ENCODE measurements around the gene ARL17A.
"Not testable (repeated sequence)": the region's sequence is repeated elsewhere in the genome, so short reads cannot be mapped to it uniquely, and the experiment has no call there.

Gene ARL17A

GRCh38 chr17:46579083-46580075, at the start of gene ARL17A:
TSS of gene ARL17A (minus strand) at chr17:46579691. CDS start at chr17:46576322, 3,369 bp downstream.
- DNase-seq: peak; percentile 60

DNA sequence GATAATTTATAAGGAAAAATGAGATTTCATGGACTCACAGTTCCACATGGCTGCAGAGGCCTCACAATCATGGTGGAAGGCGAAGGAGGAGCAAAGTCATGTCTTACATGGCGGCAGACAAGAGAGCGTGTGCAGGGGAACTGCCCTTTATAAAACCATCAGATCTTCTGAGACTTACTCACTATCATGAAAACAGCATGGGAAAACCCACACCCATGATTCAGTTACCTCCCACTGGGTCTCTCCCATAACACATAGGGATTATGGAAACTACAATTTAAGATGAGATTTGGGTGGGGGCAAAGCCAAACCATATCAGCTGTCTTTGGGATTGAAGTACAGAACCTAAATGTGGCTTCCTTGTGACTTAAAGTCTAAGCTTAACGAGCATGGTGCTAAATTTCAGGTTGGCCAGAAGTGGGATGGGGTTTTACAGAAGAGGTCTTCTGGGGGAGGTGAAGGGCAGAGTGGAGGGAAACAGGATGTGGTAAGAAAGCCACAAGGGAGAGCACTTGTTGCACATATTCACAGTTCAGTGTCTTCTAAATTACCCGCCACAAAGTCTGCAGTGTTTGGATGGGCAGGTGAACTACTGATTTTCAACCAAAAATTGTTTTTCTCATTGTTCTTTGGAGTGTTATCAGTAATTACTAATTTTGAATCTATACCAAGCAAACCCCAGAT, 49.4 kb upstream of the ARL17A start:
- not testable (repeated sequence) for DNase-seq

- not testable (repeated sequence) for DNase-seq
Measured at GRCh38 chr17:46627452-46627851, 48.0 kb upstream of the ARL17A start.

GRCh38 chr17:46624726-46625125, 45.2 kb upstream of the ARL17A start:
- DNase-seq: not testable (repeated sequence)

DNA sequence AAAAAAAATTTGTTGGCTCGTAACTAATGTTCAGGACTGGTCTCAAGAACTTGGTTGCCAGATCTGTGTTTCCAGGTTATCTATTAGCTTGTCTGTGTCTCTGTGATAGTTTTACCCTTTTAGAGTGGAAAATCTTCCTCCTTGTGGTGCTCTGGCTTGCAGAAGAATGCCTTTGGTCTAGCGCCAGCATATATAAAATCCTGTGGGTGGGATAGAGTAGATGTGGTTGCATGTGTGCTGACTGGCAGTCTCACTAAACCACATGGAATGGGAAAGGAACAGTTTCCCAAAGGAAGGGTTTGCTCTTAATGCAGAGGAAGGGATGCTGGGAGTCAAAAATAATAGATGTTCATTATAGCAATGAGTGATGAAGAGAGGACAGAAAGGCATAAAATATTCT, 44.3 kb upstream of the ARL17A start:
- DNase-seq: not testable (repeated sequence)

GRCh38 chr17:46618975-46619374, 39.5 kb upstream of the ARL17A start:
- DNase-seq: not testable (repeated sequence)

GRCh38 chr17:46617121-46617520, 37.6 kb upstream of the ARL17A start:
- not testable (repeated sequence) for DNase-seq

DNA sequence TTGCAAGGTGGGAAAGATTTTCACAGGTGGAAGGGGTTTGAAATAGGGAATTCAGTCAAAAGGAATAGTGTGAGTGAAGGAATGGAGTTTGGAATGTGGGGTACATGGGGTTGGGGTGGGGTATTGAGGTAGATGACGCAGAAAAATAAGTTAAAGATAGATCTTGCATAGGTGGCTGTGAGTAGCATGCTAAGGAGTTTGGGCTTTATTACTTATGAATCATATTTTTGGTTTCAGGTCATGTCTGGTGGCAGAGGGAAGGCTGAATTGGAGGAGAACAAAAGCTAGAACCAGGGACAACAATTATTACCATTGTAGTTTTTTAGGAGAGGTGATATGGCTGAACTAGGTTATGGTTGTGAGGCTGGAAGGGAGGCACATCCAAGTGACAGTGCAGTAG, 34.4 kb upstream of the ARL17A start:
- not testable (repeated sequence) for DNase-seq

DNA sequence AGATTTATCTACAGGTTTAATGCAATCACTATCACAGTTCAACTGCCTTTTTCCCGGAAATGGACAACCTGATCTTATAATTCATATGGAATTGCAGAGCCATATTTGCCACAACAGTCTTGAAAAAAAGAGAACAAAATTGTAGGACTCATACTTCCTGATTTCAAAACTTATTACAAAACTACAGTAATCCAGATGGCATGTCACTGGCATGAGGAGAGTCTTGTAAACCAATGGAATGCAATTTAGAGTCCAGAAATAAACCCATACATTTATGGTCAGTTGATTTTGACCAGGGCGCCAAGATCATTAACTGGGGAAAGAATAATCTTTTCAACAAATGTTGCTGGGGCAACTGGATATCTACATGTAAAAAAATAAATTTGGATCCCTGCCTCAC, 31.8 kb upstream of the ARL17A start:
- DNase-seq: not testable (repeated sequence)

DNA sequence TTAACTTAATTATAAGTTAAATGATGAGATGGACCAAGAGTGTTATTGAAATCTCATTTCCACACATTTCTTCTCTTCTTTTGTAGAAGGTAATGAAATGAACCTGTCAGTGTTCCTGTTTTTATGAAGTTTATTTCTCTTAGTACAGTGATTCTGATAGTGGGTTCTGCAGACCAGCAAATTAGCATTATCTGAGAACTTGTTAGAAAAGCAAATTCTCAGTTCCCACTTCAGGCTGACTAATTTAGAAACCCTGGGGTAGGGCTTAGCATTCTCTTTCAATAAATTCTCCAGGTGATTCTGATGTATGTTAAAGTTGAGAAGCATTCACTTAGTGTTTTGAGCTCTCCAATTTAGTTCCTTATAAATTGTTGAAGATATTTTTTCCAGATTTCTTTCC, 23.6 kb upstream of the ARL17A start:
- not testable (repeated sequence) for DNase-seq

GRCh38 chr17:46600767-46601166, 21.3 kb upstream of the ARL17A start:
- DNase-seq: not testable (repeated sequence)

DNA sequence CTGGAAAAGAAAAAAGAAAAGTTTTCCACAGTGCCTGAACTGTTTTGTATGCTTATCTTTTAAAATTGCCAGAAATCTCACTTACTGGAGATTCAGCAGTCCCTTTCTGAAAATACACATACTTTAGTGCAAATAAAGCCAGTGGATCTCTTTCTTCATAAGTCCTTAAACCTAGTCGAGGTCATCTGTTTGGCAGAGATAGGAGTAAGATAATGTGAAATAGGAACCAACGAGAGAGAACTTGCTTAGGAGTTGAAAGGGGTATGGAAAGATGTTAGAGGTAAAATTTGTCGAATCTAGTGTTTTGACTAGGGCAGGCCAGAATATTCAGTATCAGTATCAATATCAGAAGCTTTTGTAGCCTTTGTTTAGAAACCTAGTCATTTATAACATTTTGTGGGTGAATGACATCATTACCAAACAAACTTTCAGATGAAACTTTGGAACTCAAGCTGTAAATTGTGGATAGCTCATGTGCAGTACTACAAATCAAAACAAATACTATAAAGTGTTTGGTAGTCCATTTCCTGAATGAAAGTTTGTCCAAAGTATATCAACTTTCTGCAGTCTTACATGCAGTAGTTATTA, 18.9 kb upstream of the ARL17A start:
- DNase-seq: not testable (repeated sequence)

DNA sequence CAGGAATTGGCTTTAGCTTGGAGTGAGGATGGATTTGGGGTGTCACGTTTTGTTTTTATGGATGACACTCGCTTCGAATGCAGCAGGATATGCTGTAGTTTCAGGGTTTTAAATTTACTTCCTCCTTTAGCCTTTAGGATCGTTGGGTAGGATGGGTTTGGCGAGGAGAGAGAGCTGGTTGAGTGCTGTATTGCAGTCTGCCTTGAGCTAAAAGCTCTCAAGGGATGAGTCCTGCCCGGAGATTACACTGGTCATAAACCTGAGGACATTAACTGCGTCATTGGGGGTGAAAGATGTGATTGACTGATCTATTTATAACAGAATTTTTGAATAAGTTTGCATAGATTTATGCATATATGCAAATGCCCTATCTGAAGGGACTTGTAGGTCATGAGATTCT, 11.8 kb upstream of the ARL17A start:
- DNase-seq: not testable (repeated sequence)

- not testable (repeated sequence) for DNase-seq
Measured at GRCh38 chr17:46590157-46591146, 11.0 kb upstream of the ARL17A start, which contains the start of gene NSF. TSS of gene NSF (plus strand) at chr17:46590669. CDS start at chr17:46590776, 107 bp downstream.

DNA sequence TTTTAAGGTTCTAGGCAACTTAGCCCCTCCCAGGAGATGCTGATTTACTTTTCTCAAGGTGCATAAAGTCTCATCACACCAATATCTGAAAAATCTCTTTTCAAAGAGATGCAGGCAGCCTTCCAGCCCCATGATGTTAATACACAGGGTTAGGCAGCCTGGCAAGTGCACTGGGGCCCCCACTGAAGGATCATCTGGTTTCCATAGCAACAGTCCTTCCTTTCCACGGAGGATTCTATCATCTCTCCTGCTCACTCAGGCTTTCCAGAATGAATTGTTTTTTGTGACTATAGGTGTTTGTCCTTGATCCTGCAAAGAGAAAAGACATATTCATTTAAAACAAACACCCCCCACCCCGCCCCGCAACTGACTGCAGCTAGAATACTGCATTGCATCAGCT, 6.0 kb upstream of the ARL17A start:
- DNase-seq: not testable (repeated sequence)

DNA sequence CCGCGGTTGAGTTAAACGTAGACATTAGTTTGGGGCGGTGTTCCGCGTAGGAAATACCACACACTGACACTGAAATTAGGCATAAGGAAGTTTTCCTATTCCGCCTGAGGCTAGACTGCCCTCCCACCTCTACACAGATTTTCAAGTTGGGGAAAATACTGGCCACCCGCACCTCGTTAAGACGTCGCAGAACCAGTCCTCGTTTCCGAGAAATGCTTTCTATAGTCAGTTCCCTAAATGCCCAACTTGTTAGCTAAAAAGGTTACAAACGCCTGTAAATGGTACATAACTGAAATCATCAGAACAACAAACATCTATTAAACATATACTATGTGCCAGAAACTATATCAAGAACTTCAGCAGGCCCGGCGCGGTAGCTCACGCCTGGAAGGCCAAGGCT, 591 bp upstream of the ARL17A start:
- DNase-seq: not testable (repeated sequence)

DNA sequence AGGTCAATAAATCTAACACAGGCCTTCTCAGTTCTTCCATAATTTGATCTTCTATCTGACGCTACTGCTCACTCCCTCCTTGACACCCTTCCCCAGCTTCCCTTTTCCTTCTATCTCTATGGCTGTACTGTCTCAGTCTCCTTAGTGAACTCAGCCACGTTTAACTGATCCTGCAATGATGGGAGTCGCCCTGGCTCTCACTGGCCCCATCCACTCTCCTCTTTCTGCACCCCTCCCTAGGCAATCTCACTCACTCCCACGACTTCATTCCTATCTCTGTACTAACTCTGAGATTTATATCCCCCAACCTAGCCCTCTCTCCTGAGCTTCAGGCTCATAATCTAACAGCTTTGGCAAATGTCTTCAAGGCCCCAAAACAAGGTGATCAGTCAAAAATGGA, 7.7 kb downstream of the ARL17A start:
- DNase-seq: not testable (repeated sequence)

- DNase-seq: not testable (repeated sequence)
Measured at GRCh38 chr17:46566980-46567379, 12.5 kb downstream of the ARL17A start.

GRCh38 chr17:46566284-46566683, 13.2 kb downstream of the ARL17A start:
- DNase-seq: not testable (repeated sequence)

GRCh38 chr17:46560048-46560447, 19.4 kb downstream of the ARL17A start:
- not testable (repeated sequence) for DNase-seq

- DNase-seq: not testable (repeated sequence)
Measured at GRCh38 chr17:46559155-46559554, 20.3 kb downstream of the ARL17A start.

DNA sequence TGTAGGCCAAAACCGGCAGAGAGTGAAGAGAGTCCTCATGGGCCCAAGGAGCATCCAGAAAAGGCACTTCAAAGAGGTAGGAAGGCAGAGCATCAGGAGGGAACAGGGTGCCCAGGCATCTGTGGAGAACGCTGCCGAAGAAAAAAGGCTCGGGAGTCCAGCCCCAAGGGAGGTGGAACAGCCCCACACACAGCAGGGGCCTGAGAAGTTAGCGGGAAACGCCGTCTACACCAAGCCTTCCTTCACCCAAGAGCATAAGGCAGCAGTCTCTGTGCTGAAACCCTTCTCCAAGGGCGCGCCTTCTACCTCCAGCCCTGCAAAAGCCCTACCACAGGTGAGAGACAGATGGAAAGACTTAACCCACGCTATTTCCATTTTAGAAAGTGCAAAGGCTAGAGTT, 30.9 kb downstream of the ARL17A start:
- not testable (repeated sequence) for DNase-seq
